ENCODE data around the gene ANKRD39. TPM values are rescaled to one million over a fixed set of nuclear protein-coding genes. Genes with fewer than 3 reads are reported as not detected.

ANKRD39 gene
- total and polyA plus RNA-seq, 2 experiments from 2014 or later = 17.5 to 32.0 TPM

DNA sequence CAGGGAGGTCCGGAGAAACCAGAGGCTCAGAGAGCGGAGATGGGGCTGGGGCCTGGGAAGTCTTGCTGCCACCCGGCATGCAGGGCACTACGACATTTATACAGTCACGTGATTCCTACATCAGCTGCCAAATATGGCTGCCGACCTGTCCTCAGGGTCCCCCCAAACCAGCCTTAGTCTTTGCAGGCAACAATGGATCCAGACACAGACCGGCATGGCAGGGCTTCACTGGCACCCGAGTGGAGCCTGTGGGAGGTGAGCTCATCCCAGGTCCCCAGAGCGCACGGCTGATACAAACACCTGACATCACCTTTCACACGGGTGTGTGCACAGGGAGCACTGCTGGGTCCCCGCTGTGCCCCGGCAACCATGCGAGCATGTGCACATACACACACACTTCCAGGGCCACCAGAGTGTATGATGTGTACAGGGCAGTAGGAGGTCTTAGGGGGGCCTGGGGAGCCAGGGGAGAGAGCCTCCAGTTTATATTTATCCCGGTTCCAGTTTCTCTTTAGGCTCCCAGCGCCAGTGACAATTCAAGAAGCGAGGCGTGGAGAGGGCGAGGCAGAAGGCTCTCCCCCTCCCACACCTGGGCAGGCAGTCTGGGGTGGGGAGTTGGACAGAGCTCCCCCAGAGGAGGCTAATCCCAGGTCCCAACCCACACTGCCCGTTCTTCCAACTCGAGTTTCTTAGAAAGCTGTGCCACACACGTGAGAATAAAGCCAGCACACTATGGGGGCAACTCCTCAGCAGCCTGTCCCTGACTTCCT lies 9.4 kb upstream of the ANKRD39 start:
- Histone ChIP-seq H3K4me2 (peak overlapping the region; percentile 95), H3K4me3 (peak overlapping the region; percentile 90), H3K9me2 (ENCODE audit: insufficient read depth) (no peaks in the 10 kb centered on the region), H3K36me3 (ENCODE audit: insufficient read depth) (peaks cover 22% of the 10 kb centered on the region; the same call in 1 of the 2 replicates), H3F3A (replicated peaks; ENCODE audit: low read depth) (0 out of 2 replicates have a peak, but pooled peaks cover under 1% of the 10 kb centered on the region), H2AFZ (no peak overlapping the region), H3K27me3 (ENCODE audit: insufficient read depth) (no peaks in the 10 kb centered on the region), H3K27ac (ENCODE audit: low read depth) (peak overlapping the region; percentile 87; the same call in 1 of the 2 replicates), H4K20me1 (replicated peaks; ENCODE audit: insufficient read depth) (no peaks in the 10 kb centered on the region; the same call in 1 of the 2 replicates), H3K4me1 (ENCODE audit: insufficient read depth) (peaks cover 16% of the 10 kb centered on the region), H3K79me2 (replicated peaks; ENCODE audit: insufficient read depth) (peaks cover 33% of the 10 kb centered on the region)
- peak overlapping the region; percentile 93 for H3K27ac Mint-ChIP-seq
- peaks cover 52% of the 10 kb centered on the region for H3K36me3 Mint-ChIP-seq (ENCODE audit: low read depth)
- H3K27me3 Mint-ChIP-seq (ENCODE audit: insufficient read depth, low read depth, poor library complexity) = peaks cover 20% of the 10 kb centered on the region
- H3K4me1 Mint-ChIP-seq = peaks cover 26% of the 10 kb centered on the region
- H3K9me3 Mint-ChIP-seq = no peaks in the 10 kb centered on the region; the same call in 2 of the 3 replicates
- H3K4me3 Mint-ChIP-seq = peak overlapping the region; percentile 87
- DNase-seq (ENCODE audit: low spot score) = no peak
- TF ChIP-seq NANOG (IDR thresholded peaks at IDR 0.05; ENCODE audit: borderline replicate concordance) = no peak
- TF ChIP-seq, protein P1, sequence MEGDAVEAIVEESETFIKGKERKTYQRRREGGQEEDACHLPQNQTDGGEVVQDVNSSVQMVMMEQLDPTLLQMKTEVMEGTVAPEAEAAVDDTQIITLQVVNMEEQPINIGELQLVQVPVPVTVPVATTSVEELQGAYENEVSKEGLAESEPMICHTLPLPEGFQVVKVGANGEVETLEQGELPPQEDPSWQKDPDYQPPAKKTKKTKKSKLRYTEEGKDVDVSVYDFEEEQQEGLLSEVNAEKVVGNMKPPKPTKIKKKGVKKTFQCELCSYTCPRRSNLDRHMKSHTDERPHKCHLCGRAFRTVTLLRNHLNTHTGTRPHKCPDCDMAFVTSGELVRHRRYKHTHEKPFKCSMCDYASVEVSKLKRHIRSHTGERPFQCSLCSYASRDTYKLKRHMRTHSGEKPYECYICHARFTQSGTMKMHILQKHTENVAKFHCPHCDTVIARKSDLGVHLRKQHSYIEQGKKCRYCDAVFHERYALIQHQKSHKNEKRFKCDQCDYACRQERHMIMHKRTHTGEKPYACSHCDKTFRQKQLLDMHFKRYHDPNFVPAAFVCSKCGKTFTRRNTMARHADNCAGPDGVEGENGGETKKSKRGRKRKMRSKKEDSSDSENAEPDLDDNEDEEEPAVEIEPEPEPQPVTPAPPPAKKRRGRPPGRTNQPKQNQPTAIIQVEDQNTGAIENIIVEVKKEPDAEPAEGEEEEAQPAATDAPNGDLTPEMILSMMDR (conservative IDR thresholded peaks at IDR 0.05; ENCODE audit: low read depth in 2 of 2) = no peak
- TF ChIP-seq EZH2phosphoT487 (IDR thresholded peaks at IDR 0.05; ENCODE audit: unreplicated experiment) = no peak
- no peak for TF ChIP-seq STAT1 (IDR thresholded peaks at IDR 0.05; ENCODE audit: unreplicated experiment)
- no peak for TF ChIP-seq JUNB (IDR thresholded peaks at IDR 0.05; ENCODE audit: unreplicated experiment)
- no peak for TF ChIP-seq ZNF114 (CRISPR knock-in tag; IDR thresholded peaks at IDR 0.05)
- TF ChIP-seq EZH2 (IDR thresholded peaks at IDR 0.05; ENCODE audit: low read depth, unreplicated experiment) = no peak
- TF ChIP-seq, protein P2, sequence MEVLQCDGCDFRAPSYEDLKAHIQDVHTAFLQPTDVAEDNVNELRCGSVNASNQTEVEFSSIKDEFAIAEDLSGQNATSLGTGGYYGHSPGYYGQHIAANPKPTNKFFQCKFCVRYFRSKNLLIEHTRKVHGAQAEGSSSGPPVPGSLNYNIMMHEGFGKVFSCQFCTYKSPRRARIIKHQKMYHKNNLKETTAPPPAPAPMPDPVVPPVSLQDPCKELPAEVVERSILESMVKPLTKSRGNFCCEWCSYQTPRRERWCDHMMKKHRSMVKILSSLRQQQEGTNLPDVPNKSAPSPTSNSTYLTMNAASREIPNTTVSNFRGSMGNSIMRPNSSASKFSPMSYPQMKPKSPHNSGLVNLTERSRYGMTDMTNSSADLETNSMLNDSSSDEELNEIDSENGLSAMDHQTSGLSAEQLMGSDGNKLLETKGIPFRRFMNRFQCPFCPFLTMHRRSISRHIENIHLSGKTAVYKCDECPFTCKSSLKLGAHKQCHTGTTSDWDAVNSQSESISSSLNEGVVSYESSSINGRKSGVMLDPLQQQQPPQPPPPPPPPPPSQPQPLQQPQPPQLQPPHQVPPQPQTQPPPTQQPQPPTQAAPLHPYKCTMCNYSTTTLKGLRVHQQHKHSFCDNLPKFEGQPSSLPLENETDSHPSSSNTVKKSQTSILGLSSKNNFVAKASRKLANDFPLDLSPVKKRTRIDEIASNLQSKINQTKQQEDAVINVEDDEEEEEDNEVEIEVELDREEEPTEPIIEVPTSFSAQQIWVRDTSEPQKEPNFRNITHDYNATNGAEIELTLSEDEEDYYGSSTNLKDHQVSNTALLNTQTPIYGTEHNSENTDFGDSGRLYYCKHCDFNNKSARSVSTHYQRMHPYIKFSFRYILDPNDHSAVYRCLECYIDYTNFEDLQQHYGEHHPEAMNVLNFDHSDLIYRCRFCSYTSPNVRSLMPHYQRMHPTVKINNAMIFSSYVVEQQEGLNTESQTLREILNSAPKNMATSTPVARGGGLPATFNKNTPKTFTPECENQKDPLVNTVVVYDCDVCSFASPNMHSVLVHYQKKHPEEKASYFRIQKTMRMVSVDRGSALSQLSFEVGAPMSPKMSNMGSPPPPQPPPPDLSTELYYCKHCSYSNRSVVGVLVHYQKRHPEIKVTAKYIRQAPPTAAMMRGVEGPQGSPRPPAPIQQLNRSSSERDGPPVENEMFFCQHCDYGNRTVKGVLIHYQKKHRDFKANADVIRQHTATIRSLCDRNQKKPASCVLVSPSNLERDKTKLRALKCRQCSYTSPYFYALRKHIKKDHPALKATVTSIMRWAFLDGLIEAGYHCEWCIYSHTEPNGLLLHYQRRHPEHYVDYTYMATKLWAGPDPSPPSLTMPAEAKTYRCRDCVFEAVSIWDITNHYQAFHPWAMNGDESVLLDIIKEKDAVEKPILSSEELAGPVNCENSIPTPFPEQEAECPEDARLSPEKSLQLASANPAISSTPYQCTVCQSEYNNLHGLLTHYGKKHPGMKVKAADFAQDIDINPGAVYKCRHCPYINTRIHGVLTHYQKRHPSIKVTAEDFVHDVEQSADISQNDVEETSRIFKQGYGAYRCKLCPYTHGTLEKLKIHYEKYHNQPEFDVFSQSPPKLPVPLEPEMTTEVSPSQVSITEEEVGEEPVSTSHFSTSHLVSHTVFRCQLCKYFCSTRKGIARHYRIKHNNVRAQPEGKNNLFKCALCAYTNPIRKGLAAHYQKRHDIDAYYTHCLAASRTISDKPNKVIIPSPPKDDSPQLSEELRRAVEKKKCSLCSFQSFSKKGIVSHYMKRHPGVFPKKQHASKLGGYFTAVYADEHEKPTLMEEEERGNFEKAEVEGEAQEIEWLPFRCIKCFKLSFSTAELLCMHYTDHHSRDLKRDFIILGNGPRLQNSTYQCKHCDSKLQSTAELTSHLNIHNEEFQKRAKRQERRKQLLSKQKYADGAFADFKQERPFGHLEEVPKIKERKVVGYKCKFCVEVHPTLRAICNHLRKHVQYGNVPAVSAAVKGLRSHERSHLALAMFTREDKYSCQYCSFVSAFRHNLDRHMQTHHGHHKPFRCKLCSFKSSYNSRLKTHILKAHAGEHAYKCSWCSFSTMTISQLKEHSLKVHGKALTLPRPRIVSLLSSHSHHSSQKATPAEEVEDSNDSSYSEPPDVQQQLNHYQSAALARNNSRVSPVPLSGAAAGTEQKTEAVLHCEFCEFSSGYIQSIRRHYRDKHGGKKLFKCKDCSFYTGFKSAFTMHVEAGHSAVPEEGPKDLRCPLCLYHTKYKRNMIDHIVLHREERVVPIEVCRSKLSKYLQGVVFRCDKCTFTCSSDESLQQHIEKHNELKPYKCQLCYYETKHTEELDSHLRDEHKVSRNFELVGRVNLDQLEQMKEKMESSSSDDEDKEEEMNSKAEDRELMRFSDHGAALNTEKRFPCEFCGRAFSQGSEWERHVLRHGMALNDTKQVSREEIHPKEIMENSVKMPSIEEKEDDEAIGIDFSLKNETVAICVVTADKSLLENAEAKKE (CRISPR knock-in tag; IDR thresholded peaks at IDR 0.05) = no peak
- TF ChIP-seq ZNF331 (CRISPR knock-in tag; IDR thresholded peaks at IDR 0.05; ENCODE audit: low read depth) = no peak
- ATAC-seq = no peak

Data from GM23338 (cell line).